ENCODE data around the gene EPB41.

- TF ChIP-seq, protein P1, sequence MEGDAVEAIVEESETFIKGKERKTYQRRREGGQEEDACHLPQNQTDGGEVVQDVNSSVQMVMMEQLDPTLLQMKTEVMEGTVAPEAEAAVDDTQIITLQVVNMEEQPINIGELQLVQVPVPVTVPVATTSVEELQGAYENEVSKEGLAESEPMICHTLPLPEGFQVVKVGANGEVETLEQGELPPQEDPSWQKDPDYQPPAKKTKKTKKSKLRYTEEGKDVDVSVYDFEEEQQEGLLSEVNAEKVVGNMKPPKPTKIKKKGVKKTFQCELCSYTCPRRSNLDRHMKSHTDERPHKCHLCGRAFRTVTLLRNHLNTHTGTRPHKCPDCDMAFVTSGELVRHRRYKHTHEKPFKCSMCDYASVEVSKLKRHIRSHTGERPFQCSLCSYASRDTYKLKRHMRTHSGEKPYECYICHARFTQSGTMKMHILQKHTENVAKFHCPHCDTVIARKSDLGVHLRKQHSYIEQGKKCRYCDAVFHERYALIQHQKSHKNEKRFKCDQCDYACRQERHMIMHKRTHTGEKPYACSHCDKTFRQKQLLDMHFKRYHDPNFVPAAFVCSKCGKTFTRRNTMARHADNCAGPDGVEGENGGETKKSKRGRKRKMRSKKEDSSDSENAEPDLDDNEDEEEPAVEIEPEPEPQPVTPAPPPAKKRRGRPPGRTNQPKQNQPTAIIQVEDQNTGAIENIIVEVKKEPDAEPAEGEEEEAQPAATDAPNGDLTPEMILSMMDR (conservative IDR thresholded peaks at IDR 0.05 in 1 of 2, IDR thresholded peaks at IDR 0.05 in 1 of 2; ENCODE audit: extremely low read depth in 1 of 2, insufficient read depth in 1 of 2, low read depth in 1 of 2, low read length in 2 of 2), result no peak
- TF ChIP-seq EZH2 (IDR thresholded peaks at IDR 0.05; ENCODE audit: borderline replicate concordance, low read length), result no peak
Observed at GRCh38 chr1:29120367-29120766, 206.0 kb downstream of the EPB41 start.

All from mammary epithelial cell (primary cell).